ENCODE results near the gene SNN.

DNA sequence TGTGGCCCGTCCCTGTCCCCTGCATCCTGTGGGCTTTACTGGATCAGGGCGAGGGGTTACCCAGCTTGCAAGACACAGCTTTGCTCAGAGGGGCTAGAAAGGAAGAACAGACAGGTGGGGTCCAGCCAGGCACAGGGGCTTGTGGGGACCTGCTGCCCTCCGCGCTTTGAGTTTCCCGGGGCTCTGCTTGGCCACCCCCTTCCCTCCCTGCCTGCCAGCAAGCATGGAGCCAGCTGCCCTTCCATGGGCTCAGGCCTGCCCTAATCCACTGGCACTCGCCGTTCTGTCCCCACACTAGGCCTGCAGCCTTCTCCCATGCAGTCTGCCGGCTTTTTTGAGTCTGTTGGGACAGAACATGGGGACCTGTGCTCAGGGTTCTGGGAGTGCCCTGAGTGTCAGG, 3.4 kb downstream of the SNN start:
- no peak for TF ChIP-seq POLR2A (IDR thresholded peaks at IDR 0.05)
- TF ChIP-seq, protein P1, sequence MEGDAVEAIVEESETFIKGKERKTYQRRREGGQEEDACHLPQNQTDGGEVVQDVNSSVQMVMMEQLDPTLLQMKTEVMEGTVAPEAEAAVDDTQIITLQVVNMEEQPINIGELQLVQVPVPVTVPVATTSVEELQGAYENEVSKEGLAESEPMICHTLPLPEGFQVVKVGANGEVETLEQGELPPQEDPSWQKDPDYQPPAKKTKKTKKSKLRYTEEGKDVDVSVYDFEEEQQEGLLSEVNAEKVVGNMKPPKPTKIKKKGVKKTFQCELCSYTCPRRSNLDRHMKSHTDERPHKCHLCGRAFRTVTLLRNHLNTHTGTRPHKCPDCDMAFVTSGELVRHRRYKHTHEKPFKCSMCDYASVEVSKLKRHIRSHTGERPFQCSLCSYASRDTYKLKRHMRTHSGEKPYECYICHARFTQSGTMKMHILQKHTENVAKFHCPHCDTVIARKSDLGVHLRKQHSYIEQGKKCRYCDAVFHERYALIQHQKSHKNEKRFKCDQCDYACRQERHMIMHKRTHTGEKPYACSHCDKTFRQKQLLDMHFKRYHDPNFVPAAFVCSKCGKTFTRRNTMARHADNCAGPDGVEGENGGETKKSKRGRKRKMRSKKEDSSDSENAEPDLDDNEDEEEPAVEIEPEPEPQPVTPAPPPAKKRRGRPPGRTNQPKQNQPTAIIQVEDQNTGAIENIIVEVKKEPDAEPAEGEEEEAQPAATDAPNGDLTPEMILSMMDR (IDR thresholded peaks at IDR 0.05) = no peak
